NCI-H1930 (cell line): ENCODE results near the gene THEM4.
A peak's percentile ranks its signal among the peaks of the same experiment; 100 is the strongest.
"Not testable (repeated sequence)": the region's sequence is repeated elsewhere in the genome, so short reads cannot be mapped to it uniquely, and the experiment has no call there.

Source experiments
- DNase-seq, 2 experiments: peaks; one replicate each; lab custom pipeline; 2025; lab: John Stamatoyannopoulos, UW

Gene THEM4

DNA sequence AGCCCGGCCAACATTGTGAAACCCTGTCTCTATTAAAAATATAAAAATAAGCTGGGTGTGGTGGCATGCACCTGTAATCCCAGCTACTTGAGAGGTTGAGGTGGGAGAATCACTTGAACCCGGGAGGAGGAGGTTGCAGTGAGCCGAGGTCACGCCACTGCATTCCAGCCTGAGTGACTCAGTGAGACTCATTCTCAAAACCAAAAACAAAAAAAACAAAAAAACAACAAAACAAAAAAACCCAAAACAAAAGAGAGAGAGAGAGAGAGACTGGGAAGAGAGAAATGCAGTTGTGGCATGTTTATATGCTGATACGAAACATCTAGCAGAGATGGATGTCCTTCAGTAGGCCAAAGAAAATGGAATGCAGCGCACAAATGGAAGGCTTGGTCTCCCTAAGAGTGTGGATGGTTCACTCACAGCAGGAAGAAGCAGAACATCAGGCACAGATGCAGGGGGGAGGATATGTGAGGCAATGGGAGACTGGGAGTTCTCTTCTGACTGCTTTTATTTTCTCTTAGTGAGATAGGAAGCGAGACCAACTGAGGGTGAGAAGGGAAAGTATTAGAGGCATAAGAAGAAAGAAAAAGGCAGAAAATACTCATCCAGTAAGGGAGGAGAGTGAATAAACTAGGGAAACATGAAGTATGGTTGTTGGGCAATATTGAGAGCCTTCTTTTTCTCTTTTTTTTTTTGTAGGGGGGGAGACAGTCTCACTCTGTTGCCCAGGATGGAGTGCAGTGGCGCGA is 16.0 kb downstream of the THEM4 start:
- DNase-seq, result no peak

DNA sequence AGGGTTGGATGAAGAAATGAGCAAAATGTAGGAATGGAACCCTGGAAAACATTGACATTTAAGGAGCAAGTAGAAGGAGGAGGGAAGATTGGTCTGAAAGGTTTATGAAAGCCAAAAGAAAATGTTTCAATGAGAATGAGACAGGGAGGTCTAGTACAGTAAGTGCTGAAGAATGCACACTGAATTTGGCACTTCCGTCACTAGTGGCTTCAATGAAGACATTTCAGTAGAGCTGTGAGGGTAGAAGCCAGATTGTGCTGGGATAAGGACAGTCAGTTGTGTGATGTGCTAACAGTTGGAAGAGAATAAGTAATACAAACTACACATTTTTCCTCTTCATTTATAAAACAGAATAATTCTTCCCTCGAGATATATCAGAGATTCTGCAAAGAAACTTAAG is 17.1 kb downstream of the THEM4 start:
- DNase-seq, result no peak

DNA sequence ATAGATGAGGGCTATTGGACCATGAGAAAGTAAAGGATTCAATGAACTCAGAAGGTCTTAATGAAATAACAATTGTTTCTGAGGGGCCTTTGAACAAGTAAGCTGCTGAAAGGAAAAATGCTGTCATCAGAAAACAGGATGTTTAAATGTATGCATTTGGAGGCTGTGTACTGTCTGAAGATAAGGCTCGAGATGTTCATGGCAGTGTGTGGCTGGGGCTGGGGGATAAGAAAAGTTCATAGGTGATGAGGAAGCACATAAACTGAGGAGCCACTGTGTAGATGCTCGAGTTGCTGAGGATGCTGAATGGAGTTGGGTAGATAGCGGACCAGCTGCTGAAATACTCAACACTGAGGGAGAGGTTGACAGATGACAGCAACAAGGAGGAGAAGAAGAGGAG is 17.8 kb downstream of the THEM4 start:
- DNase-seq, result no peak

DNA sequence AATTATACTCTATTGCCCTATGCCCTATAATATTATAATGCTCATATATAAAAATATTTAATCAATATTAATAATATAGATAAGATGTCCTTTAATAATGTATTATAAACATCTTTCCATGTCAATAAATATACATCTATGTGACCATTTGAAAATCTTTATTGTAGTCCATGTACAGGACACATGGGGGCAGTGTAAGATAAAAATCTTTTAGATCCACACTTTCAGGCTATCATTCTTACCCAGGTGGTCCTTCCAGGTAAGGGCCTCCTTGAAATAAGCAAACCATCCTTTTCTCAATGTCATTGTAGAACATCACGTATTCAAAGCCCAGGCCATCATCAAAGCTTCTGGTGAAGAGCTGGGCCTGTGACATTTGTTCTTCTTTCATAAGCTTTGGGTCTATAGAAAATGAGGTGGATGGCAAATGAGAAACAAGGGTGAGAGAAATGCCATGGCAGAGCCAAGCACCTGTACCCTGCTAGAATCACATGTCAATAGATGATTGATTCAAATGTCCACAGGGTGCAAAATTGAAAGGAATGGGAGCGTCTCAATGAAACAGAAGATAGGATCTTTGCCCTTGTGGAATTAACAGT is 20.2 kb downstream of the THEM4 start:
- DNase-seq, result peak in 1 of 2 experiments; percentile 3

DNA sequence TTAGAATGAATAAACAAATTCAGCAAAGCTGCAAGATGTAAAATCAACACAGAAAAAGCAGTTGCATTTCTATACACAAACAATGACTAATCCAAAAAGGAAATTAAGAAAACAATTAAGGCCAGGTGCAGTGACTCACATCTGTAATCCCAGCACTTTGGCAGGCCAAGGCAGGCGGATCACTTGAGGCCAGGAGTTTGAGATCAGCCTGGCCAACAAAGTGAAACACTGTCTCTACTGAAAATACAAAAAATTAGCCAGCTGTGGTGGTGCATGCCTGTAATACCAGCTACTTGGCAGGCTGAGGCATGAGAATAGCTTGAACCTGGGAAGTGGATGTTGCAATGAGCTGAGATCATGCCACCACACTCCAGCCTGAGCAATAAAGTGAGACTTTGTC is 22.3 kb downstream of the THEM4 start:
- DNase-seq, result no peak

DNA sequence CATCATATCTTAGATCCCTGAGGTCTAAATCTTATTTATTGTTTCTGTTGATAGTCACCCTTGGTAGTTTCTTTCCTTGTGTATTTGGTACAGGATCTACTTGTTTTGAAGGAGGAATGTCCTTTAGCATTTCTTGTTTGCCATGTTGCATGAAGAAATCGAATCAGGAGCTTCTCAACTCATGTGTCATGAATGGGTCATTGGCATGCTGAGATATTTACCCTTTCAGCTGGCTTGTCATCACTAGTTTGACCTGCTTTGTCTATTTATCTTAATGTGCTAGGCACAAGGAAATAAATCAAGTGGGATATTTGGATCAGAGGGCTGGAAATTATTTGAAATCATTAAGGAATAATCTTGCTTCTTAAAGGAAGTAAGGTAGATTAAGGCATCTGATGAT is 23.8 kb downstream of the THEM4 start:
- no peak for DNase-seq

DNA sequence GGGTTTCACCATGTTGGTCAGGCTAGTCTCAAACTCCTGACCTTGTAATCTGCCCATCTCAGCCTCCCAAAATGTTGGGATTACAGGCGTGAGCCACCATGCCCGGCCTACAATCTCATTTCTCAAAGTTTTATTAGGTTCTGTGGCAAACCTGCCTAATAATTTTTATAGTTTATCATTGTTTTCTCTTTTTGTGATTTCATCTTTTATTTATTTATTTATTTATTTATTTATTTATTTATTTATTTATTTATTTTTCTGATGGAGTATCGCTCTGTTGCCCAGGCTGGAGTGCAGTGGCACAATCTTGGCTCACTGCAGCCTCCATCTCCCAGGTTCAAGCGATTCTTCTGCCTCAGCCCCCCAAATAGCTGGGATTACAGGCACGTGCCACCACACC is 24.4 kb downstream of the THEM4 start:
- not testable (repeated sequence) for DNase-seq

DNA sequence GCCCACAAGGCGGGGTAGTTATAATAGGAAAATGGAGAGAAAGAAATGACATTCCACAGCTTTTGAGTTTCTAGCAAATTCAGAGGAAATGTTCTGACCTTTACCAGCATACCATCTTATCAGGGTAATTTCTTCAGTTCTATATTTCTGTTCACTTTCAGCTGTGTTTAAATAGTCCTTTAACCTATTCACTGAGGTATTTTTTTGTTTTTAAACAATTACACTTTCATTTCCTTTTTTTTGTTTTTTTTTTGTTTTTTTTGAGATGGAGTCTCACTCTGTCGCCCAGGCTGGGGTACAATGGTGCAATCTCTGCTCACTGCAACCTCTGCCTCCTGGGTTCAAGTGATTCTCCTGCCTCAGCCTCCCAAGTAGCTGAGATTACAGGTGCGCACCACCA is 24.9 kb downstream of the THEM4 start:
- not testable (repeated sequence) for DNase-seq

DNA sequence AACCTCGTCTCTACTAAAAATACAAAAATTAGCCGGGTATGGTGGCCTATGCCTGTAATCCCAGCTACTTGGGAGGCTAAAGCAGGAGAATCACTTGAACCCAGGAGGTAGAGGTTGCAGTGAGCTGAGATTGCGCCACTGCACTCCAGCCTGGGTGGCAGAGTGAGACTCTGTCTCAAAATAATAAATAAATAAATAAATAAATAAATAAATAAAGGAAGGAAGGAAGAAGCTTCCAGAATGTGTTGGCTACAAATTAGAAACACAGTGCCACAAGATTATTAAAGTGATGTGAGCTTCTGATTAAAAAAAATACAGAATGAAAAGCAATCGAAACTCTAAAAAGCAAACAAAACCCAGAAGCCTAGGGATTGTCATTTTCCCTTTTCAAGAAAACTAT is 25.4 kb downstream of the THEM4 start:
- DNase-seq, result not testable (repeated sequence)

DNA sequence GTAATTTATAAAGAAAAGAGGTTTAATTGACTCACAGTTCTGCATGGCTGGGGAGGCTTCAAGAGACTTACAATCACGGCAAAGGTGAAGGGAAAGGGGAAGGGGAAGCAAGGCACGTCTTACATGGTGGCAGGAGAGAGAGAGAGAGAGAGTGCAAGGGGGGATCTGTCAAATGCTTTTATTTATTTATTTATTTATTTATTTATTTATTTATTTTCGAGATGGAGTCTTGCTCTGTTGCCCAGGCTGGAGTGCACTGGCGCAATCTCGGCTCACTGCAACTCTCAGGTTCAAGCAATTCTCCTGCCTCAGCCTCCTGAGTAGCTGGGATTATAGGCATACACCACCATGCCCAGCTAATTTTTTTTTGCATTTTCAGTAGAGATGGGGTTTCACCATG is 26.4 kb downstream of the THEM4 start:
- not testable (repeated sequence) for DNase-seq

DNA sequence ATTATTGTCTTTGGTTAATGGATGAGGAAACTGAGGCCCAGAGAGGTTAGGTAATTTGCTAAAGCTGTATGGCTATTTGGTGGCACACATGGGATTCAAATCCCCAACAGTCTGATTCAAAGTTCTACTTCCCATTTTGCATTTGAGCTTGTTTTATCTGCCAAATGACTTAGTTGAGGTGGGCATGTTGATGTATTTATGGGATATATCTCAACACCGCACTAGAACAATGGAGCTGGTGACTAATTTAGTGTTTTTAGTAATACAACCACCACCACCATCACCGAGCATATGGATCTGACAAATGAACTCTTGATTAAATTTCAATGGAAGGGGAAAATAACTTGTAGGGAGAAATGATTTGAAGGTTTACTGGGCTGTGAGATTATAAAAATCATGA is 26.8 kb downstream of the THEM4 start:
- no peak for DNase-seq

DNA sequence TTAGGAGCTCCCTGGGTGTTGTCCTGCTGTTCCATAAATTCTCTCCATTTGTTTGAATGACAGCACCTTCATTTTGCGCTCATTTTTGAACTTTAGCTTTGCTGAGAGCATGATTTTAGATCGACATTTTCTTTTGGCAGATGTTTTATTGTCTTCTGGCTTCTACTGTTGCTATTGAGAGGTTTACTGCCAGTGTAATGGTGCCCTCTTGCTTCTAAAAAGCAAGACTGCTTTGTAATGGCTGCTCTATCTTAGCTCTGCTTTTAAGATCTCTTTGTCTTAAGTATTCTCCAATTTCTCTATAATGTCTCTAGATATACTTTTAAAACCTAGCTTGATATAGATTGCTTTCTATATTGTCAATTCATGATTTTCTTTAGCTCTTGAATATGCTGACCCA is 27.8 kb downstream of the THEM4 start:
- DNase-seq, result peak; percentile 4 to 38

DNA sequence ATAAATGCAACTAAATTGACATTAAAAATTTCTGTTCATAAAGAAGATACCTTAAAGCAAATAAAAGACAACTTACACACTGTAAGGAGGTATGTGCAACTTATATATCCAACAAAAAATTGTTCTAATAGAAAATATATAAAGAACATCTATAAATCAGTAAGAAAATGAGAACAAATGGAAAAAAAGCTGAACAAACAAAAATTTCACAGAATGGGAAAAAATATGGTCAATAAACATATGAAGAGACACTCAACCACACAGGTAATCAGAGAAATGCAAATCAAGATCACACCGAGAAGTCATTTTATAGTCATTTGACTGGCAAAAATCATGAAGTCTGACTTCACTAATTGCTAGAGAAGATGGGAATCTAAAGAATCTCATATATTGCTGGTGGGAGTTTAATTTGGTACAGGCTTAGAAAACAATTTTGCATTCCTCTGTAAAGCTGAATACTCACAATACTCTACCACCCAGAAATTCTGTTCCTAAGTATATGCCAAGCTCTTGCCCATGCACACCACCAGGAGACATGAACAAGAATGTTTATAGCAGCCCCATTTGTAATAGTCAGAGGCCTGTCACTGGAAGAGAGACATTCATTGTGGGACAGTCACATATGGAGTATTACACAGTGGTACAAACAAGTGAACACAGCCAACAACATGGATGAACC is 33.8 kb downstream of the THEM4 start:
- no peak for DNase-seq

DNA sequence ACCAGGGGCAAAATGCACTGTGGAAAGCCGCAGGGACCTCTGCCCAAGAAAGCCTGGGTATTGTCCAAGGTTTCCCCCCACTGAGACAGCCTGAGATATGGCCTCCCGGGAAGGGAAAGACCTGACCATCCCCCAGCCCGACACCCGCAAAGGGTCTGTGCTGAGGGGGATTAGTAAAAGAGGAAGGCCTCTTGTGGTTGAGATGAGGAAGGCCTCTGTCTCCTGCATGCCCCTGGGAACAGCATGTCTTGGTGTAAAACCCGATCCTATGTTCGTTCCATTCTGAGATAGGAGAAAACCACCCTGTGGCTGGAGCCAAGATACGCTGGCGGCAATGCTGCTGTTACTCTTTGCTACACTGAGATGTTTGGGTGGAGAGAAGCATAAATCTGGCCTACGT is 36.5 kb downstream of the THEM4 start:
- DNase-seq, result not testable (repeated sequence)

DNA sequence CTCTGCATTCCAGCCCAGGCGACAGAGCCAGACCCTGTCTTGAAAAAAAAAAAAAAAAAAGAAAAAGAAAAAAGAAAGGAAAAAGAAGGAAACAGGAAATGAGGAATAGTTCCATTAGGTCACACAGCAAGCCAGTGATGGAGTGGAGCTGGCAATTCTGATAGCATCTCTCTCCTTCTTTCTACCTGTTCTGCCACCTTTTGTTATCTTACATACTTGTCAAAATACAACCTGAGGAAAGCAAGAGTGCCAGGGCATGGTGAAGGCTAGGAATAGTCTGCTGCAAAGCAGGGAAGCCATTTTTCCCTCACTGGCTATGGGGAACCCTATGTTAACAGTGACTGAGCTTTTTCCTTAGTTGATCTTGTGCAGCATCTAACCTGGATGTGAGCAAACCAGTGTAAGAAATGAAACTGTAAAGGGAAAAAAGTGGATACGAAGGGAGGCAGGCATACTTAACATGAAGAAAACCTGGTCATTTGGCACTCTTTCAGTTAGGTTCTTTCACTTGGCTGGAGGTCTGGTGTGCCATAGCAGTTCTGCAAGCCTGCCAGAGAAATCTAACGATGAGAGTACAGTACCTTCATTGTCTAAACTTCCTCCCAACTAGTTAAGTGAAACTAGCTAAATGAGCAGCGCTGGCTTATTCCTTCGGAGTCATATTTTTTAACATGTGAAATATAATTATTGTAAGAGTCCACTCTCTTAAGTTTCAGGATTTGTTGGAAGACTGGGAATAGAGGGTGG is 37.9 kb downstream of the THEM4 start:
- no peak for DNase-seq

DNA sequence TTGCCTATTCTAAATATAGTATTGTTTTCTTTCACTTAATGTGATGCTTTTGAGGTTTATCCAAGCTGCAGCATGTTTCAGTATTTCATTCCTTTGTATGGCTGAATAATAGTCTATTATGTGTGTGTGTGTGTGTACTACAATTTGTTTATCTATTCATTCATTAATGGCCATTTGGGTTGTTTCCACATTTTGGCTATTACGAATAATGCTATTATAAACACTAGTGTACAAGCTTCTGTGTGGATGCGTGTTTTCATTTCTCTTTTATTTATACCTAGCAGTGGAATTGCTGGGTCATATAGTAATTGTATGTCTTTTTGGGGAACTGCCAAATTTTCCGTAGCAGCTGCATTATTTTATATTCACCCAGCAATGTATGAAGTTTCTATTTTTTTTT is 40.8 kb downstream of the THEM4 start:
- no peak for DNase-seq

DNA sequence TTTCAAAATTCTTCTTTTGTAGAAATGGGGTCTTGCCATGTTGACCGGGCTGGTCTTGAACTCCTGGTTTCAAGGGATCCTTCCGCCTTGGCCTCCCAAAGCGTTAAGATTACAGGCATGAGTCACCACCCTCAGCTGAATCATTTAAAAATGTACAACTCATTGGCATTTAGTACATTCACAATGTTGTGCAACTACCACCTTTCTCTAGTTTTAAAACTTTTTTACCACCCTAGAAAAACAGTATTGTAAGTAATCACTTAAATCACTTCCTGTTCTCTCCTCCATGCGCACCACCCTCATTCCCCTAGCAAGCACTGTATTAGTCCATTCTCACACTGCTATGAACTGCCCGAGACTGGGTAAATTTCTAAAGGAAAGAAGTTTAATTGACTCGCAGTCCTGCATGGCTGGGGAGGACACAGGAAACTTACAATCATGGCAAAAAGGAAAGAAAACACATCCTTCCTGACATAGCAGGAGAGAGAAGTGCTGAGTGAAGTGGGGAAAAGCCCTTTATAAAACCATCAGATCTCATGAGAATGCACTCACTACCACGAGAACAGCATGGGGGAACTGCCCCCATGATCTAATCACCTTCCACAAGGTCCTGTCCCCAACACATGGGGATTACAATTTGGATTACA is 41.4 kb downstream of the THEM4 start:
- no peak for DNase-seq

DNA sequence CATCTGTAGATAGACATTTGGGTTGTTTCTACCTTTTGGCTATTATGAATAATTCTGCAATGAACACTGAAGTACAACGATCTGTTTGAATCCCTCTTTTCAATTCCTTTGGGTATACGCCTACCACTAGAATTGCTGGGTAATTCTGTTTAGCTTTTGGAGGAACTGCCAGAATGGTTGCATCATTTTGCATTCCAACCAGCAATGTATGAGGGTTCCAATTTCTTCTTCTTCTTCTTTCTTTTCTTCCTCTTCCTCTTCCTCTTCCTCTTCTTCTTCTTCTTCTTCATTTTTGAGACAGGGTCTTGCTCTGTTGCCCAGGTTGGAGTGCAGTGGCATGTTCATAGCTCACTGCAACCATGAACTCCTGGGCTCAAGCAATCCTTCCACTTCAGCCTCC is 42.0 kb downstream of the THEM4 start:
- DNase-seq, result no peak

DNA sequence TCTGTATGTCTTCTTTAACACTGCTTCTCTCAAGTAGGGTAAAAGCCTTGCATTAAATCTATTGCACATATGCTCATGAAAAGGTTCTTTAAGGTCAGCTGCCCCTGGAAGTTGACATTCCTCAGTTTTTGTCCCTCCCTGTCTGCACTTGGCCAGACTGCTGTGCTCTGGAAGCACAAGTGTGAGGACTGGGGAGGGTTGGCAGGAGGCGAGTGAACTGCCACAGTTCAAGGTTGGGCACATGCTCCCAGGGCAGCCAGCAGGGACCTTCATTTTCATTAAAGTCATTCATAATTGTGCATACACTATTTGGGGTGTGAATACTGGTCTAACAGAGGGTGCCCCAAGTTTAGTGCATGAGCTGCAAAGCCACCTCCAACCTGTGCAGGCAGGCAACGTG is 44.9 kb downstream of the THEM4 start:
- DNase-seq, result no peak

DNA sequence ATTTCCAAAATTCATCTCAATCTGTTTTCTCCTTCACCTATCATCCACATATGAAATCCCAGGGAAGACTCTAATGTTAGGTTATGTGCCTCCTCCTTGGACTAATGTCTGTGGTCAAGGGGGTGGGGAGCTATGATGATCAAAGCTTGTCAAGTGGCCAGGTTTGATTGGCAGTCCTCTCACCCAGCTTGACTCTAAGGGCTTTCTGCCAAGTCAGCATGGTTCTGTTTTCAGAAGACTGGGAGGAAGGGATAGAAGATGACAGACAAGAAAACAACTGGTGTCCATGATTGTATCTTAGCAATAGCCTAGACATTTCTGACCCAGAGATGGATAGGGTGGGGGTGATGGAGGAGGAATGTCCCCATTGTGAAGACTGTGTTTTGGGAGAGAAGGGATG is 46.7 kb downstream of the THEM4 start:
- no peak for DNase-seq

DNA sequence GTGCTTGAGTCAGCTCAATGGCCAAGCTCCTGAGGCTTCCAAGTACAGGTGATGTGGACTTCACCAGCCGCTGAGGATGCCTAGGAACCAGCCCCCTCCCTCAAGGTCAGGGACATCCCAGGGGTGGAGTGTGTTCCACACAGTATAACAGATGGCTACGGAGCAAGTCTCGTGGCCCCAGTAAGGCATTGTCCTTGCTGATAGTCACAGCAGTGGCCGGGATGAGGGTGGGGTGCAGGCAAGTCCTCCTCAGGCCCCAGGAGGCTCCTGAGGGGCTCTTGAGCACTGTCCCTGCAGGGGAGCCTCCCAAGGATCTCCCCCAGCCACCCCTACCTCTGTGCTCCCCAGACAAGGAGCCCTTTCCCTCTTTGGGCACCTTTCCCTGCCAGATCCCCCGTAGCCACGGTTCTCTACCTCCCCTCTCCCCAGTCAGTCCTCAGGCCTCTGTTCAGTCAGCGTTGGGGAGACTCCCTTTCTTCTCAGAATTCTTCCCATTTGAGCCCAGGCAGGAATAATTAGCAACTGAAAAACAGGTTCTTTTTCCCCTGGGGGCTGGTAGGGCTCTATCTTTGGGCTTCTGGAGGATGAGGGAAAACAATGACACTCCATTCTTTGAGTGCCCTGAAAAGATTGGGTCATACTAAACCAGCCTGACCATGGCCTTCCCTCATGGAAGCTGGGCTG is 48.7 kb downstream of the THEM4 start:
- DNase-seq, result no peak

DNA sequence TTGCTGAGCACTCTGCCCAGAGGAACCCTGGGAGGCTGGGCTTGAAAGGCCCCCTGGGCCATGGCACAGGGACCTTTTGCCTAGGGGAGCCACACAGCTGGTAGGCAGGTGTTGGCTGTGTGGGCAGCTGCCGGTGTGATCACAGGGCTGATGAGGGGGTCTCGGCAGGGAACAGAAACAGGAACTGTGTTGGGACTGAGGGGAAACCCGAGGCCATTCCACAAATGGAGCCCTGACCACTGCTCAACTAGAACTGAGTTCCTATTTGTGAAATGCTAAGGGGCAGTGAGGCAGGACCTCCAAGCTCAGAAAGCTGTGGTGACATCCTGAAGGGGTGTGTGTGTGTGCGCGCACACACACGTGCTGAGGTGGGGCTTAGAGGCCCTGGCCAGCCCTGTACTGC is 49.4 kb downstream of the THEM4 start:
- no peak for DNase-seq
